Tibial artery (tissue), 4 donors: Measurements from ENCODE around the gene REEP6.

ENCODE experiments used
- DNase-seq, 2 donors: peaks; one replicate each; pipeline ENCODE4 v3.0.0-alpha.2; 2019
- H3K27ac ChIP-seq, 2 donors: fragments of 200-600 bp; sonication (generic) in 1 of 2; 1 replicate in 1 of 2; 2 replicates in 1 of 2; pipeline ENCODE4 v1.5.1; 2018 to 2019; ENCODE audit warnings: mild to moderate bottlenecking in 1 of 2
- H3K27me3 ChIP-seq, 2 donors: fragments of 200-600 bp; sonication (generic) in 1 of 2; one replicate each; pipeline versions ENCODE4 v1.5.1 to v1.6.0; 2016 to 2019
- H3K36me3 ChIP-seq, 3 donors: fragments of 200-600 bp; sonication (generic) in 2 of 3; one replicate each; pipeline ENCODE4 v1.5.1; 2016 to 2019; ENCODE audit warnings: mild to moderate bottlenecking in 2 of 3
- H3K4me1 ChIP-seq, 4 donors: fragments of 200-600 bp; sonication (generic) in 2 of 4; 1 replicate in 3 of 4; 2 replicates in 1 of 4; pipeline ENCODE4 v1.5.1; 2016 to 2019
- H3K4me3 ChIP-seq, 2 donors: fragments of 200-600 bp; sonication (generic) in 1 of 2; 1 replicate in 1 of 2; 2 replicates in 1 of 2; pipeline ENCODE4 v1.5.1; 2018 to 2019; ENCODE audit warnings: mild to moderate bottlenecking in 2 of 2
- H3K9me3 ChIP-seq, 3 donors: fragments of 200-600 bp; sonication (generic) in 1 of 3; one replicate each; pipeline ENCODE4 v1.5.1; 2016 to 2019
- intact Hi-C: fragments of 100-400 bp; cut with DNase I; formaldehyde crosslinking; loops from one replicate; pipeline ENCODE4 v1.15.0; 2023; ENCODE audit warnings: low total_unique reads
- TF ChIP-seq, protein P1 (sequence below), 2 experiments: fragments of 200-600 bp in 1 of 2; fragments of 450-650 bp in 1 of 2; IDR thresholded peaks; one replicate each; pipeline ENCODE4 v1.5.1; 2017 to 2019; ENCODE audit warnings: antibody characterized with exemption in 2 of 2, mild to moderate bottlenecking in 1 of 2, moderate library complexity in 1 of 2

The REEP6 gene

DNA sequence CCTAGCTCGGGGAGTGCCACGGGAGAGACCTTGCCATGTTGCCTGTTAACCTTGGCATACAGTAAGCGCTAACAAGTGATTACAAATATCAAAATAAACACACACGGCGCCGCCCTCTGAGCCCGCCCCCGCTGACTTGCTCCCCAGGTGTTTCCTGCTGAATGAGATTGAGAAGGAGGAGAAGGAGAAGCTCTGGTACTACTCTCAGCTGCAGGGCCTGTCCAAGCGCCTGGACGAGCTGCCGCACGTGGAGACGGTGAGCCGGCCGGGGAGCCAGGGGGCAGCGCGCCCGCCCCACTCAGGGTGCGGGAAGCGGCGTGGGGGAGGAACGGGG, 36.0 kb upstream of the REEP6 start:
- H3K27me3 ChIP-seq, result peaks cover 14 to 89% of the 10 kb centered on the region in 2 donors

DNA sequence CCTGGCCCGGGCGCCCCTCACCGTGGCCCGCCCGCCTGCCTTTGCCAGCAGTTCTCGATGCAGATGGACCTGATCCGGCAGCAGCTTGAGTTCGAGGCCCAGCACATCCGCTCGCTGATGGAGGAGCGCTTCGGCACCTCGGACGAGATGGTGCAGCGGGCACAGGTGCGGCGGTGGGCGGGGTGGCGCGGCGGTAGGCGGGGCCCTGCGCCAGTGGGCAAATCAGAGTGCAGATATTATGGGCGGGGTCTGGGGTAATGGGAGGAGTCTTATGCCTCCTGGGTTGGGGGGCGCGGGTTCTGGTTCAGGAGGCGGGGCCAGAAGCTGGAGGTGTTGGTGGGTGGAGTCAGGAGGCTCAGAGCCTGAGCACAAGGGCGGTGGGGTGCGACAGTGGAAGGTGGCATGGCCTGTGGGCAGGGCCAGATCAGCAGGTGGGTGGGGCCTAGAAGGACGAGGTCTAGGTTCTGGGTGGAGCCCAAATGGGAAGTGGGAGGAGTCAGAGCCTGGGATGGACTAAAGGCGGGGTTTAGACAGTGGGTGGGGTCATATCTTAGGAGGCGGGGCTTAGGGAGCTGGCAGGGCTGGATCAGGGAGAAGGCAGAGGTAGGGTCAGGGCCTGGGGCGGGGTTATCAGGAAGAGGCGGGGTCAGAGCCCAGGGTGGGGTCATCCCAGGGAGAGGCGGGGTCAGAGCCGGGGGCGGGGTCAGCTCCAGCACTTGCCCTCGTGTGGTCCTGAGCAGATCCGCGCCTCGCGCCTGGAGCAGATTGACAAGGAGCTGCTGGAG, 35.5 kb upstream of the REEP6 start:
- H3K27ac ChIP-seq, result no peak overlapping the region
- TF ChIP-seq, protein P1, sequence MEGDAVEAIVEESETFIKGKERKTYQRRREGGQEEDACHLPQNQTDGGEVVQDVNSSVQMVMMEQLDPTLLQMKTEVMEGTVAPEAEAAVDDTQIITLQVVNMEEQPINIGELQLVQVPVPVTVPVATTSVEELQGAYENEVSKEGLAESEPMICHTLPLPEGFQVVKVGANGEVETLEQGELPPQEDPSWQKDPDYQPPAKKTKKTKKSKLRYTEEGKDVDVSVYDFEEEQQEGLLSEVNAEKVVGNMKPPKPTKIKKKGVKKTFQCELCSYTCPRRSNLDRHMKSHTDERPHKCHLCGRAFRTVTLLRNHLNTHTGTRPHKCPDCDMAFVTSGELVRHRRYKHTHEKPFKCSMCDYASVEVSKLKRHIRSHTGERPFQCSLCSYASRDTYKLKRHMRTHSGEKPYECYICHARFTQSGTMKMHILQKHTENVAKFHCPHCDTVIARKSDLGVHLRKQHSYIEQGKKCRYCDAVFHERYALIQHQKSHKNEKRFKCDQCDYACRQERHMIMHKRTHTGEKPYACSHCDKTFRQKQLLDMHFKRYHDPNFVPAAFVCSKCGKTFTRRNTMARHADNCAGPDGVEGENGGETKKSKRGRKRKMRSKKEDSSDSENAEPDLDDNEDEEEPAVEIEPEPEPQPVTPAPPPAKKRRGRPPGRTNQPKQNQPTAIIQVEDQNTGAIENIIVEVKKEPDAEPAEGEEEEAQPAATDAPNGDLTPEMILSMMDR (IDR thresholded peaks at IDR 0.05), result no peak
- DNase-seq, result no peak
- H3K4me1 ChIP-seq, result peaks cover 0 to 54% (median 26%) of the 10 kb centered on the region in 4 donors
- no peaks in the 10 kb centered on the region for H3K9me3 ChIP-seq
- no peak overlapping the region for H3K4me3 ChIP-seq
- peaks cover 1 to 7% (median 2%) of the 10 kb centered on the region in 3 donors for H3K36me3 ChIP-seq
- H3K27me3 ChIP-seq, result peaks cover 9 to 83% of the 10 kb centered on the region in 2 donors
- intact Hi-C loops, result no loop called here

More for the DNA sequence above, 36.0 kb upstream of the REEP6 start:
- H3K9me3 ChIP-seq, result no peaks in the 10 kb centered on the region
- intact Hi-C loops, result no loop called here
- TF ChIP-seq, protein P1 (IDR thresholded peaks at IDR 0.05), result no peak
- H3K36me3 ChIP-seq, result peaks cover 0 to 2% (median 0%) of the 10 kb centered on the region in 3 donors
- H3K4me3 ChIP-seq, result no peak overlapping the region
- H3K27ac ChIP-seq, result no peak overlapping the region
- no peak for DNase-seq
- H3K4me1 ChIP-seq, result peaks cover 0 to 55% (median 27%) of the 10 kb centered on the region in 4 donors

DNA sequence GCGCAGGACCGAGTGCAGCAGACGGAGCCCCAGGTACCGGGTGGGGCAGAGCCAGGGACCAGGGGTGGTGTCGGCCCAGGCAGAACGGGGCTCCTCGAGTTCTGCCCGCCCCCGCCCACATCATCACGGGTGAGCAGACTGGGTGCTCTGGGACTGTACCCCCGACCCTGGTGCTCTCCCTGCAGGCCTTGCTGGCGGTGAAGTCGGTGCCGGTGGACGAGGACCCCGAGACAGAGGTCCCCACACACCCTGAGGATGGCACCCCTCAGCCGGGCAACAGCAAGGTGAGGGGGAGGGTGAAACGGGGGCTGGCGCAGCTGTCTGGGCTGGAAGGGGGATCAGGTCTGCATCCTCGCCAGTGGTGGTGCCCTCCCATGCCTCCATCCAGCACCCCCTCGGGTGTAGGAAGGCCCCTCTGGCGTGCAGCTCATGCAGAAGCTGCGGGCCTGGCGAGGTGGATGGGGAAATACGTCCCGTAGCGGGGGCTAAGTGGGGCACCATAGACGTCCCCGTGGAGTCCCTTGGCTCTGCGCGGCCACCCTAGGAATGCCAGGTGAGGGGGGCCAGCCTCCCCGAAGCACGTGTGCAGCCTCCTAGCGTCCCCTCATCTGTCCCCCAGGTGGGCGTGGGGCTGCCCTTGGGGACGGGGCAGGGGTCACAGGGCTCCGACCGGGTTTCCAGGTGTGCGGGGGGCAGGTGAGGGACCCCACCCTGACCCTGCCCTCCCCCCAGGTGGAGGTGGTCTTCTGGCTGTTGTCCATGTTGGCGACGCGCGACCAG, 34.7 kb upstream of the REEP6 start:
- Histone ChIP-seq H3K4me1 (peaks cover 0 to 54% (median 26%) of the 10 kb centered on the region in 4 donors), H3K27me3 (peaks cover 3 to 75% of the 10 kb centered on the region in 2 donors), H3K27ac (no peak overlapping the region), H3K4me3 (no peak overlapping the region), H3K36me3 (peaks cover 9 to 15% (median 9%) of the 10 kb centered on the region in 3 donors), H3K9me3 (no peaks in the 10 kb centered on the region)
- intact Hi-C loops, result no loop called here
- TF ChIP-seq, protein P1 (IDR thresholded peaks at IDR 0.05), result no peak
- DNase-seq, result no peak

DNA sequence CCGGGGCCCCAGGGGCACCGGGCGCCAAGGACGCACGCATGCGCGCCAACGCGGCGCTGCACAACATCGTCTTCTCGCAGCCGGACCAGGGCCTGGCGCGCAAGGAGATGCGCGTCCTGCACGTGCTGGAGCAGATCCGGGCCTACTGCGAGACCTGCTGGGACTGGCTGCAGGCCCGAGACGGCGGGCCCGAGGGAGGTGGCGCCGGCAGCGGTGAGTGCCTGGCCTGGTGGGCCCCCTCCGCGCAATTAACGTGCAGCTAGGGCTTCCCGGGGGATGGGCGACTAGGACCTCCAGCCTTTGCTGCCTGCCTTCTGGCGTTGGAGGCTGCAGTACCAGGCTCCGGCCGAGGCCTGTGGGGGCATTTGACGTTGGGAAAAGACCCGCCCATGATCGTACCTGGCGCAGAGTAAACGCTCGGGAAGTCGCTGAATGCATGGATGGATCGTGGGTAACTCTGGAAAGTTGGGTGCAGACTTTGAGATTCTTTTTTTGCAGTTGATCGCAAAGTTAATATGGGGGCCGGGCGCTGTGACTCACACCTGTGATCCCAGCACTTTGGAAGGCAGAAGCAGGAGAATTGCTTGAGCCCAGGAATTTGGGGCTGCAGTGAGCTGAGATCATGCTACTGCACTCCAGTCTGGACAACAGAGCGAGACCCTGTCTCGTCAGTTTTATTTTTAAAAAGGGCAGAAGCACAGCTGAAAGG, 33.8 kb upstream of the REEP6 start:
- Histone ChIP-seq H3K27ac (no peak overlapping the region), H3K9me3 (no peaks in the 10 kb centered on the region), H3K27me3 (peaks cover 3 to 67% of the 10 kb centered on the region in 2 donors), H3K4me3 (no peak overlapping the region), H3K4me1 (peaks cover 0 to 45% (median 24%) of the 10 kb centered on the region in 4 donors), H3K36me3 (peaks cover 9 to 16% (median 10%) of the 10 kb centered on the region in 3 donors)
- TF ChIP-seq, protein P1 (IDR thresholded peaks at IDR 0.05), result no peak
- intact Hi-C loops, result no loop called here
- no peak for DNase-seq

DNA sequence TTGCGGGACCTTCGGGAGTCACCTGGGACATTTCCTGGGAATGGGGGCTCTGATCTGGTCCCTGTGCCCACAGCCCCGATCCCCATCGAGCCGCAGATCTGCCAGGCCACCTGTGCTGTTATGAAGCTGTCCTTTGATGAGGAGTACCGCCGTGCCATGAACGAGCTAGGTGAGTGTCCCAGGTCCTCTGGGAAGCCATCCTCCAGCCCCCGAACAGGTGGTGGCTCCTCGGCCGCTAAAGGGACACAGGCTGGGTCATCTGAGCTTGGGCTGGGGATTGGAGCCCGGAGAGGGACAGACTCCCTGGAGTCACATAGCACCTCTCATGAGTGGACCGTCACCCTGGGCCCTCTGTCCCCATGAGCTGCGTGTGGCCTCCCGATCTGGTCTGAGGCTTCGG, 33.1 kb upstream of the REEP6 start:
- Histone ChIP-seq H3K36me3 (peaks cover 9 to 16% (median 10%) of the 10 kb centered on the region in 3 donors), H3K9me3 (no peaks in the 10 kb centered on the region), H3K27ac (no peak overlapping the region), H3K4me1 (peaks cover 0 to 38% (median 21%) of the 10 kb centered on the region in 4 donors), H3K27me3 (peaks cover 3 to 59% of the 10 kb centered on the region in 2 donors), H3K4me3 (no peak overlapping the region)
- no peak for DNase-seq
- intact Hi-C loops, result no loop called here
- TF ChIP-seq, protein P1 (IDR thresholded peaks at IDR 0.05), result no peak
